Endothelial cell (in vitro differentiated cells): ENCODE data around the gene CORO2B. TPM values are rescaled to one million over a fixed set of nuclear protein-coding genes. Genes with fewer than 3 reads are reported as not detected.

Source experiments
- DNase-seq: peaks from one replicate; pipeline ENCODE4 v3.0.0; 2021; ENCODE audit warnings: low spot score
- H3K27ac Mint-ChIP-seq: one replicate; pipeline ENCODE4 v1.8.0; 2021; ENCODE audit warnings: mixed read lengths, inconsistent platforms; ENCODE audit not compliant: unreplicated experiment
- H3K27me3 Mint-ChIP-seq: one replicate; pipeline ENCODE4 v1.8.0; 2021; ENCODE audit warnings: mild to moderate bottlenecking, moderate library complexity, mixed read lengths, inconsistent platforms; ENCODE audit not compliant: unreplicated experiment
- H3K36me3 Mint-ChIP-seq: one replicate; pipeline ENCODE4 v1.8.0; 2021; ENCODE audit warnings: mild to moderate bottlenecking, low read depth, mixed read lengths, inconsistent platforms; ENCODE audit not compliant: unreplicated experiment
- H3K4me1 Mint-ChIP-seq: one replicate; pipeline ENCODE4 v1.8.0; 2021; ENCODE audit warnings: mild to moderate bottlenecking, mixed read lengths, inconsistent platforms; ENCODE audit not compliant: unreplicated experiment
- H3K4me3 Mint-ChIP-seq: one replicate; pipeline ENCODE4 v1.8.0; 2021; ENCODE audit warnings: mild to moderate bottlenecking, mixed read lengths, inconsistent platforms; ENCODE audit not compliant: unreplicated experiment
- H3K9me3 Mint-ChIP-seq: one replicate; pipeline ENCODE4 v1.8.0; 2021; ENCODE audit warnings: mixed read lengths, inconsistent platforms; ENCODE audit not compliant: unreplicated experiment
- total RNA-seq: library from RNA; stranded (reverse); fragmentation: NEBNext Ultra II Directional; extraction: Animal tissue kit (Norgen Biotek cat#: 25700); gene quantifications from one replicate; pipeline ENCODE4 v1.2.1, GENCODE V29; 2021; ENCODE audit not compliant: unreplicated experiment
- TF ChIP-seq, protein P1 (sequence below): fragments of 200-600 bp; sonication (generic); IDR thresholded peaks from one replicate; pipeline ENCODE4 v1.5.0; 2021; ENCODE audit warnings: antibody characterized with exemption; ENCODE audit not compliant: unreplicated experiment

The CORO2B gene
- total RNA-seq, 1 donor from 2014 or later, result 71.7 TPM

- Mint-ChIP-seq H3K27me3 (no peaks in the 10 kb centered on the region), H3K4me3 (no peak overlapping the region), H3K27ac (no peak overlapping the region), H3K9me3 (no peaks in the 10 kb centered on the region), H3K4me1 (peaks cover 20% of the 10 kb centered on the region), H3K36me3 (no peaks in the 10 kb centered on the region)
- no peak for DNase-seq
- TF ChIP-seq, protein P1, sequence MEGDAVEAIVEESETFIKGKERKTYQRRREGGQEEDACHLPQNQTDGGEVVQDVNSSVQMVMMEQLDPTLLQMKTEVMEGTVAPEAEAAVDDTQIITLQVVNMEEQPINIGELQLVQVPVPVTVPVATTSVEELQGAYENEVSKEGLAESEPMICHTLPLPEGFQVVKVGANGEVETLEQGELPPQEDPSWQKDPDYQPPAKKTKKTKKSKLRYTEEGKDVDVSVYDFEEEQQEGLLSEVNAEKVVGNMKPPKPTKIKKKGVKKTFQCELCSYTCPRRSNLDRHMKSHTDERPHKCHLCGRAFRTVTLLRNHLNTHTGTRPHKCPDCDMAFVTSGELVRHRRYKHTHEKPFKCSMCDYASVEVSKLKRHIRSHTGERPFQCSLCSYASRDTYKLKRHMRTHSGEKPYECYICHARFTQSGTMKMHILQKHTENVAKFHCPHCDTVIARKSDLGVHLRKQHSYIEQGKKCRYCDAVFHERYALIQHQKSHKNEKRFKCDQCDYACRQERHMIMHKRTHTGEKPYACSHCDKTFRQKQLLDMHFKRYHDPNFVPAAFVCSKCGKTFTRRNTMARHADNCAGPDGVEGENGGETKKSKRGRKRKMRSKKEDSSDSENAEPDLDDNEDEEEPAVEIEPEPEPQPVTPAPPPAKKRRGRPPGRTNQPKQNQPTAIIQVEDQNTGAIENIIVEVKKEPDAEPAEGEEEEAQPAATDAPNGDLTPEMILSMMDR, result no peak
Observed at GRCh38 chr15:68765602-68766368, 187.0 kb downstream of the CORO2B start.

- no peaks in the 10 kb centered on the region for H3K36me3 Mint-ChIP-seq
- no peak overlapping the region for H3K4me3 Mint-ChIP-seq
- peaks cover 15% of the 10 kb centered on the region for H3K4me1 Mint-ChIP-seq
- peaks cover 5% of the 10 kb centered on the region for H3K27me3 Mint-ChIP-seq
- H3K9me3 Mint-ChIP-seq, result no peaks in the 10 kb centered on the region
- no peak for DNase-seq
- TF ChIP-seq, protein P1, result no peak
- no peak overlapping the region for H3K27ac Mint-ChIP-seq
Observed at GRCh38 chr15:68767833-68768232, 189.0 kb downstream of the CORO2B start.

DNA sequence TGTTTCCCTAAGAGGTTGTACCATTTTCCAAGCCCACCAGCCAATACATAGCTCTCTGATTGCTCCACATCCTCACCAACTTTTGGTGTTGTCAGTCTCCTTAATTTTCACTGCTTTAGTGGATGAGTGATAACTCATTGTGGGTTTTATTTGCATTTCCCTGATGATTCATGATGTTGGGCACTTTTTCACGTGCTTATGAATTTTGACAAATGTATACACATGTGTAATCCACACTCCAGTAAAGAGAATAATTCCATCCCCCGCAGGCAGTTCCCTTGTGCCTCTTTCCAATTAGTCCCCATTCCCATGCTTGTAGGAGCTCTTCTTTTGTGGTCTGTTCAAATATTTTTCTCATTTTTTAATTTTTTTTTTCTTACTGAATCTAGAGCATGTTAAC is 189.5 kb downstream of the CORO2B start:
- peaks cover 10% of the 10 kb centered on the region for H3K4me1 Mint-ChIP-seq
- TF ChIP-seq, protein P1, result no peak
- no peaks in the 10 kb centered on the region for H3K36me3 Mint-ChIP-seq
- no peak overlapping the region for H3K27ac Mint-ChIP-seq
- H3K9me3 Mint-ChIP-seq, result no peaks in the 10 kb centered on the region
- no peak overlapping the region for H3K4me3 Mint-ChIP-seq
- peaks cover 5% of the 10 kb centered on the region for H3K27me3 Mint-ChIP-seq
- no peak for DNase-seq

DNA sequence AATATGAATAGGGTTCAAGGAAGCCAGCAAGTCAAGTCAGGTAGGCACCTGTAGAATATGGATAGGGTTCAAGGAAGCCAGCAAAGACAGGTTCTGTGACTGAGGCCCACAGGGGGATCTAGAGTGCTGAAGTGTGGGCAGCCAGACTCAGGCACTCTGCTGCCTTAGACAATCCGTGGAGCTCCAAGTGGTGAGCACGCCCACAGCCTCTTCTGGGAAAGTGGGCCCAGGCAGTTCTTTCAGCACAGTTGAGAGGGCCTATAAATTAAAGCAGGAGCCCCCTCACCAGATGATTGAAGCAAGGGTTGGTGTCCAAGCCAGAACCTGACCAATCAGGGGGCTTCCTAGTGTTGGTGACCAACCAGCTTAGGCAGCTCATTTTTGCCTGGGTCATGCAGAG is 190.9 kb downstream of the CORO2B start:
- DNase-seq, result no peak
- Mint-ChIP-seq H3K4me1 (peaks cover 7% of the 10 kb centered on the region), H3K4me3 (no peak overlapping the region), H3K27me3 (peaks cover 5% of the 10 kb centered on the region), H3K9me3 (no peaks in the 10 kb centered on the region), H3K27ac (no peak overlapping the region), H3K36me3 (no peaks in the 10 kb centered on the region)
- TF ChIP-seq, protein P1, result no peak

DNA sequence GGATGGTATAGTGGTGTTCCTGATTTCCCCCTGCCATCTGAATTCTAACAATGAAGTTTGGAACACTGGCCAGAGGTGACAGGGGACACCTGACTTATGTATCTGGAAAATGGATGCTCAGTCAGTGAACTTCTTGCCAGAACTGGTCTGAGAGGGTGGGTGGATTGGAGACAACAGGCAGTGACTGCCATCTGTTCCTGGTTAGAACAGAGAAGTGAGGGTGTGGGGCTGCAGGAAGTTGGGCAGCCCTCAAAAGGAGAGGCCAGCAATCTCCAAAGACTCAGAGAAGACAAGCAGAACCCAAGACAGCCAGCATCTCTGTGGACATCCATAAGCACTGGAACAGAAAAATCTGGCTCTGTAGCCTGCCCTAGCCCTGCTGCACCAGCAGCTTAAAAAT is 191.4 kb downstream of the CORO2B start:
- Mint-ChIP-seq H3K27ac (no peak overlapping the region), H3K36me3 (no peaks in the 10 kb centered on the region), H3K27me3 (peaks cover 5% of the 10 kb centered on the region), H3K9me3 (no peaks in the 10 kb centered on the region), H3K4me3 (no peak overlapping the region), H3K4me1 (peaks cover 7% of the 10 kb centered on the region)
- TF ChIP-seq, protein P1, result no peak
- DNase-seq, result no peak
